Neuronal stem cell (in vitro differentiated cells): ENCODE results near the gene KLF2.
A peak's percentile ranks its signal among the peaks of the same experiment; 100 is the strongest.

ENCODE experiments used
- DNase-seq: peaks from one replicate; pipeline ENCODE4 v3.0.0-alpha.2; 2013; ENCODE audit warnings: low spot score
- H2AFZ ChIP-seq: one replicate; pipeline ENCODE4 v1.6.1; 2013; ENCODE audit warnings: mild to moderate bottlenecking, low read length, inconsistent platforms
- H2AK5ac ChIP-seq: 2 replicates; pipeline ENCODE4 v1.6.1; 2013; ENCODE audit warnings: low read depth, mild to moderate bottlenecking, inconsistent platforms, low read length, moderate library complexity, mixed read lengths
- H2BK120ac ChIP-seq: 2 replicates; pipeline ENCODE4 v1.6.1; 2013; ENCODE audit warnings: low read depth, mild to moderate bottlenecking, inconsistent platforms, low read length, moderate library complexity, mixed read lengths
- H2BK12ac ChIP-seq: one replicate; pipeline ENCODE4 v1.6.1; 2013; ENCODE audit warnings: low read length, inconsistent platforms
- H2BK15ac ChIP-seq: 2 replicates; pipeline ENCODE4 v1.6.1; 2013; ENCODE audit warnings: mild to moderate bottlenecking, low read length, inconsistent platforms, mixed read lengths
- H2BK5ac ChIP-seq: one replicate; pipeline ENCODE4 v1.6.1; 2013; ENCODE audit warnings: inconsistent platforms, mild to moderate bottlenecking, low read length, moderate library complexity
- H3K14ac ChIP-seq: one replicate; pipeline ENCODE4 v1.6.1; 2013; ENCODE audit warnings: low read length, inconsistent platforms
- H3K18ac ChIP-seq: 2 replicates; pipeline ENCODE4 v1.6.1; 2013; ENCODE audit warnings: low read length, inconsistent platforms
- H3K23ac ChIP-seq: 2 replicates; pipeline ENCODE4 v1.6.1; 2013; ENCODE audit warnings: low read depth, mild to moderate bottlenecking, mixed read lengths, low read length, inconsistent platforms; ENCODE audit not compliant: poor library complexity
- H3K27ac ChIP-seq: replicated peaks from 3 replicates; pipeline ENCODE4 v1.5.1; 2013; ENCODE audit warnings: low read length, inconsistent platforms
- H3K27me3 ChIP-seq, 3 experiments: 2 replicates each; pipeline ENCODE4 v1.6.1; 2013; ENCODE audit warnings: low read length in 3 of 3, mild to moderate bottlenecking in 2 of 3, inconsistent platforms in 1 of 3, low read depth in 1 of 3, mixed read lengths in 1 of 3, moderate library complexity in 1 of 3; ENCODE audit not compliant: control insufficient read depth in 3 of 3, insufficient read depth in 3 of 3
- H3K36me3 ChIP-seq, 2 donors: replicated peaks in 1 of 2; 2 replicates each; pipeline ENCODE4 v1.6.1; 2013; ENCODE audit warnings: low read length in 2 of 2; ENCODE audit not compliant: control insufficient read depth in 2 of 2, insufficient read depth in 2 of 2
- H3K4ac ChIP-seq: 2 replicates; pipeline ENCODE4 v1.6.1; 2013; ENCODE audit warnings: inconsistent platforms, mild to moderate bottlenecking, low read length, moderate library complexity
- H3K4me1 ChIP-seq, 2 donors: 1 replicate in 1 of 2; 2 replicates in 1 of 2; pipeline ENCODE4 v1.6.1; 2013; ENCODE audit warnings: low read length in 2 of 2, low read depth in 1 of 2; ENCODE audit not compliant: control insufficient read depth in 2 of 2, insufficient read depth in 1 of 2
- H3K4me2 ChIP-seq: one replicate; pipeline ENCODE4 v1.6.1; 2013; ENCODE audit warnings: mild to moderate bottlenecking, low read length, inconsistent platforms; ENCODE audit not compliant: insufficient read depth, poor library complexity, severe bottlenecking
- H3K4me3 ChIP-seq, 2 donors: 2 replicates each; pipeline ENCODE4 v1.5.1; 2013; ENCODE audit warnings: low read length in 2 of 2, mild to moderate bottlenecking in 2 of 2, inconsistent platforms in 1 of 2, moderate library complexity in 1 of 2
- H3K79me1 ChIP-seq: one replicate; pipeline ENCODE4 v1.6.1; 2013; ENCODE audit warnings: low read depth, mild to moderate bottlenecking, inconsistent platforms, low read length, moderate library complexity
- H3K9ac ChIP-seq: one replicate; pipeline ENCODE4 v1.6.1; 2013; ENCODE audit warnings: mild to moderate bottlenecking, low read depth, low read length, inconsistent platforms; ENCODE audit not compliant: poor library complexity
- H3K9me3 ChIP-seq, 2 donors: replicated peaks in 1 of 2; 2 replicates each; pipeline versions ENCODE3 to v1.6.1; 2013; ENCODE audit warnings: low read length in 2 of 2, mild to moderate bottlenecking in 2 of 2, inconsistent platforms in 1 of 2, low read depth in 1 of 2, mixed read lengths in 1 of 2, moderate library complexity in 1 of 2; ENCODE audit not compliant: control insufficient read depth in 2 of 2, insufficient read depth in 1 of 2
- H4K8ac ChIP-seq: one replicate; pipeline ENCODE4 v1.6.1; 2013; ENCODE audit warnings: low read depth, mild to moderate bottlenecking, inconsistent platforms, low read length, moderate library complexity
- H4K91ac ChIP-seq: one replicate; pipeline ENCODE4 v1.6.1; 2013; ENCODE audit warnings: low read length, low read depth, mild to moderate bottlenecking, inconsistent platforms; ENCODE audit not compliant: poor library complexity
- WGBS, 2 donors: extraction: QIAGEN DNeasy Blood & Tissue Kit; methylation state at CpG; one replicate each; pipeline ENCODE4 v1.1.7; 2013; ENCODE audit warnings: missing lambda C conversion rate in 2 of 2, mixed read lengths in 1 of 2; ENCODE audit not compliant: insufficient read length in 2 of 2, insufficient replicate concordance in 1 of 2; ENCODE audit errors: extremely low coverage in 2 of 2; 5-methylcytosine and 5-hydroxymethylcytosine counted together

The KLF2 gene

DNA sequence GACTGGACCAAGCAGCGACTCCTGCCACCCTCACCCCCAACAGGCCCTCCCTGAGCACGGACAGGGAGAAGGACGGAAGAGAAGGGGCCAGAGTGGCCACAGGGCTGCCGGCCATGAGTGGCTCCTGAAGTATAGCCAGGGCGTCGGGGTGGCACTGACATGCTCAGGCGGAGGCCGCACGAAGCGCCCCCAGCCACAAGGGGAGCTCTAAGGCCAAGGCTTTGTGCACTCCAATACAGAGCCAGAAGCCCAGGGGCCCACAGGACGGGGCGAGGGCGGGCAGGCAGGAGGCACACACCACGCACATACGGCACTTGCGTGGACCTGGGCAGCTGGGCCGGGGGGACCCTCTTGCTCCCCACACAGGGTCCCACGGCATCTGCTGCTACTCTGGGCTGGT is 52.0 kb downstream of the KLF2 start:
- no peak overlapping the region for H2BK12ac ChIP-seq
- H4K8ac ChIP-seq = no peak overlapping the region
- H3K18ac ChIP-seq = no peak overlapping the region
- H2BK120ac ChIP-seq = no peak overlapping the region
- WGBS, 2 donors = no CpG with 5 or more reads among the region's 18 CpGs
- no peak for DNase-seq
- H2AFZ ChIP-seq = no peak overlapping the region
- H2AK5ac ChIP-seq = no peak overlapping the region
- H3K27ac ChIP-seq = no peak overlapping the region
- no peak overlapping the region for H2BK15ac ChIP-seq
- peaks cover 8% of the 10 kb centered on the region for H3K79me1 ChIP-seq
- no peak overlapping the region for H3K4ac ChIP-seq
- no peaks in the 10 kb centered on the region for H3K27me3 ChIP-seq
- no peaks in the 10 kb centered on the region for H3K4me1 ChIP-seq
- H4K91ac ChIP-seq = no peak overlapping the region
- H2BK5ac ChIP-seq = no peak overlapping the region
- H3K9me3 ChIP-seq = no peaks in the 10 kb centered on the region
- no peak overlapping the region for H3K14ac ChIP-seq
- H3K9ac ChIP-seq = no peak overlapping the region
- H3K4me3 ChIP-seq = no peak overlapping the region
- no peak overlapping the region for H3K4me2 ChIP-seq
- no peak overlapping the region for H3K23ac ChIP-seq
- H3K36me3 ChIP-seq = peaks cover 24 to 80% of the 10 kb centered on the region in 2 donors

DNA sequence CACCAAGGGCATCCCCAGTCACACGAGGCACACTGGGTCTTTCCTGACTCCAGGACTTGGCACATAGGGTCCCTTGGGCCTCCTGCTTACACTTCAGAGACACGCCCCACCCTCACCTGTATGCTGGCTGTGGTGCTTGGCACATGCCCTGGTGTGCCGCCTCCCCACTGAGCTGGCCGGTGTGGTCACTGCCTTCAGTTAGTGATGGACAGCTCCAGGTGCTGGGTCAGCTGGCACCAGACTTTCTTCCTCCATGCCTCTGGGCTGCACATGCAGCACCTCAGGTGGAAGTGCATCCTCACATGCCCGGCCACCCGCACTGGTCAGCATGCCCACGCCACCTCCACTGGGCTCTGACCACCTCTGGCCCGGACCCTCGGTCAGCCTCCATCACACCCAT is 52.9 kb downstream of the KLF2 start:
- Histone ChIP-seq H3K9ac (no peak overlapping the region), H3K27ac (no peak overlapping the region), H2BK15ac (no peak overlapping the region), H3K79me1 (peaks cover 8% of the 10 kb centered on the region), H2BK12ac (no peak overlapping the region), H3K4me3 (peak overlapping the region in 1 of 2 donors; percentile 7), H3K4ac (no peak overlapping the region), H3K18ac (no peak overlapping the region), H3K4me1 (no peaks in the 10 kb centered on the region), H3K27me3 (no peaks in the 10 kb centered on the region), H2BK5ac (no peak overlapping the region), H4K91ac (no peak overlapping the region), H3K23ac (no peak overlapping the region), H2AK5ac (no peak overlapping the region), H3K14ac (no peak overlapping the region), H4K8ac (no peak overlapping the region), H3K9me3 (no peaks in the 10 kb centered on the region), H2BK120ac (no peak overlapping the region), H3K4me2 (no peak overlapping the region), H2AFZ (no peak overlapping the region), H3K36me3 (peaks cover 24 to 80% of the 10 kb centered on the region in 2 donors)
- WGBS, 2 donors = no CpG with 5 or more reads among the region's 9 CpGs
- DNase-seq = no peak
